Upper lobe of left lung (tissue), 6 donors: Measurements from ENCODE around the gene PLEKHG4B. TPM values are rescaled to one million over a fixed set of nuclear protein-coding genes. Genes with fewer than 3 reads are reported as not detected.
"Not testable (repeated sequence)": the region's sequence is repeated elsewhere in the genome, so short reads cannot be mapped to it uniquely, and the experiment has no call there.

ENCODE experiments used
- ATAC-seq, 2 donors: fragments of 200-7000 bp; cut with Tn5 transposase; one replicate each; pipeline ENCODE4 v1.9.1; 2022; ENCODE audit warnings: mild to moderate bottlenecking in 2 of 2, moderate library complexity in 2 of 2; ENCODE audit not compliant: low FRiP score in 2 of 2
- DNase-seq, 2 donors: peaks; one replicate each; pipeline ENCODE4 v3.0.0-alpha.2; 2019 to 2020
- H3K27ac ChIP-seq, 4 donors: fragments of 200-600 bp; sonication (generic); one replicate each; pipeline ENCODE4 v1.5.1; 2016 to 2019
- H3K27me3 ChIP-seq, 4 donors: fragments of 200-600 bp; sonication (generic); one replicate each; pipeline ENCODE4 v1.5.1; 2017 to 2019
- H3K36me3 ChIP-seq, 4 donors: fragments of 200-600 bp; sonication (generic); one replicate each; pipeline ENCODE4 v1.5.1; 2016 to 2019
- H3K4me1 ChIP-seq, 4 donors: fragments of 200-600 bp; sonication (generic); one replicate each; pipeline ENCODE4 v1.5.1; 2018 to 2019
- H3K4me3 ChIP-seq, 4 donors: fragments of 200-600 bp; sonication (generic); one replicate each; pipeline ENCODE4 v1.5.1; 2017 to 2019; ENCODE audit warnings: mild to moderate bottlenecking in 2 of 4, moderate library complexity in 1 of 4
- H3K9me3 ChIP-seq, 4 donors: fragments of 200-600 bp; sonication (generic); one replicate each; pipeline ENCODE4 v1.5.1; 2018 to 2019
- CTCF ChIP-seq, 6 experiments: fragments of 450-650 bp in 4 of 6; fragments of 200-600 bp in 2 of 6; sonication (generic) in 2 of 6; IDR thresholded peaks; one replicate each; pipeline ENCODE4 v1.5.1; 2016 to 2019; ENCODE audit warnings: antibody characterized with exemption in 6 of 6
- EP300 ChIP-seq, 4 donors: sonication (generic); formaldehyde crosslinking; IDR thresholded peaks; one replicate each; pipeline ENCODE4 v1.5.1; 2017; ENCODE audit warnings: antibody characterized with exemption in 4 of 4, control low read depth in 2 of 4
- POLR2A ChIP-seq, 4 donors: fragments of 450-650 bp; IDR thresholded peaks; one replicate each; pipeline ENCODE4 v1.5.1; 2016 to 2017; ENCODE audit warnings: antibody characterized with exemption in 4 of 4, mild to moderate bottlenecking in 2 of 4
- POLR2AphosphoS5 ChIP-seq, 2 donors: sonication (generic); formaldehyde crosslinking; IDR thresholded peaks; one replicate each; pipeline ENCODE4 v1.5.1; 2017; ENCODE audit warnings: antibody characterized with exemption in 2 of 2
- WGBS, 2 donors: methylation state at CpG; one replicate each; pipeline ENCODE4 v1.1.5; 2017 to 2018; 5-methylcytosine and 5-hydroxymethylcytosine counted together
- total RNA-seq, 6 donors: library from RNA; depleted of rRNA in 4 of 6; stranded (reverse); fragments of >200 nt in 4 of 6; gene quantifications; one replicate each; pipeline versions ENCODE4 v1.1.0 to v1.2.1, GENCODE V29; 2016 to 2021
- donor health status: DM: no; HTN: no; CAD: no; lungs with moderate emphysema.
- donor health status: DM: no; HTN: yes; CAD: no; lungs with severe emphysema.

Gene PLEKHG4B
- total RNA-seq, 6 donors from 2014 or later, result 0.40 to 5.9 (median 2.9) TPM

GRCh38 chr5:208449-209114 is 116.6 kb downstream of the PLEKHG4B start:
- no peak overlapping the region for H3K4me3 ChIP-seq
- ATAC-seq (peak in 1 of 2 donors; percentile 55), DNase-seq (no peak)
- H3K36me3 ChIP-seq, result peaks cover 5 to 37% (median 21%) of the 10 kb centered on the region in 4 donors
- no peaks in the 10 kb centered on the region for H3K4me1 ChIP-seq
- H3K27me3 ChIP-seq, result no peaks in the 10 kb centered on the region
- no peak for TF ChIP-seq CTCF (IDR thresholded peaks at IDR 0.05)
- TF ChIP-seq EP300 (IDR thresholded peaks at IDR 0.05), result no peak
- TF ChIP-seq POLR2A (IDR thresholded peaks at IDR 0.05), result no peak
- TF ChIP-seq POLR2AphosphoS5 (IDR thresholded peaks at IDR 0.05), result no peak
- WGBS, 2 donors, result 88 to 89% methylated on average over 11 to 13 of the region's 15 CpGs
- H3K9me3 ChIP-seq, result no peaks in the 10 kb centered on the region
- H3K27ac ChIP-seq, result no peak overlapping the region

GRCh38 chr5:213803-214395 is 121.9 kb downstream of the PLEKHG4B start:
- DNase-seq, result no peak
- no peak for ATAC-seq
- Histone ChIP-seq H3K27me3 (no peaks in the 10 kb centered on the region), H3K4me3 (no peak overlapping the region), H3K4me1 (peaks cover 0 to 6% (median 4%) of the 10 kb centered on the region in 4 donors), H3K27ac (no peak overlapping the region), H3K36me3 (peaks cover 0 to 8% (median 2%) of the 10 kb centered on the region in 4 donors), H3K9me3 (no peaks in the 10 kb centered on the region)
- WGBS, 2 donors, result 92 to 95% methylated on average over 12 of the region's 12 CpGs
- TF ChIP-seq EP300 (IDR thresholded peaks at IDR 0.05), result no peak
- no peak for TF ChIP-seq POLR2AphosphoS5 (IDR thresholded peaks at IDR 0.05)
- TF ChIP-seq POLR2A (IDR thresholded peaks at IDR 0.05), result no peak
- TF ChIP-seq CTCF (IDR thresholded peaks at IDR 0.05), result no peak

DNA sequence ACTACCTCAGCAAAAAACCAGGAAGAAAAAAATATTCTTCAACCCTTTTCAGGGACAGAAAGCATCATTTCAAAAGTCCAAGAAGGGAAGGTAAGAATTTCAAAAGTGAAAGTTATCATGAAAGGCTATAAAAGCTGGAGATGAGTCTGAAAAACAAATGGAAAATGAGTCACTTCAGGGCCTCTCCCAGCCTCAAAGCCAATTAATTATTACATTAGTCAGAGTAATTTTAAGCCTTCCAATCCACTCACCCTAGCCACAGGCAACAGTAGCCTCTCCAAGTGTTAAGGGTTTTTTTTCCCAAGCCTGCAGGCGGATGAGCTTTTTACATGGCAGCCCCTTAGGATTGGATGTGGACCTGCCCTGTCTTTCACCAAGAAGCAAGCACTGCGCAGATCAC is 123.3 kb downstream of the PLEKHG4B start:
- H3K4me3 ChIP-seq, DNase-seq, H3K27ac ChIP-seq, H3K36me3 ChIP-seq, H3K9me3 ChIP-seq, H3K27me3 ChIP-seq: not testable (repeated sequence)
- H3K4me1 ChIP-seq, result peaks cover 8 to 14% (median 12%) of the 10 kb centered on the region in 4 donors
- ATAC-seq, result peak in 1 of 2 donors; percentile 6
- 92 to 96% methylated on average over 2 of the region's 2 CpGs for WGBS, 2 donors

DNA sequence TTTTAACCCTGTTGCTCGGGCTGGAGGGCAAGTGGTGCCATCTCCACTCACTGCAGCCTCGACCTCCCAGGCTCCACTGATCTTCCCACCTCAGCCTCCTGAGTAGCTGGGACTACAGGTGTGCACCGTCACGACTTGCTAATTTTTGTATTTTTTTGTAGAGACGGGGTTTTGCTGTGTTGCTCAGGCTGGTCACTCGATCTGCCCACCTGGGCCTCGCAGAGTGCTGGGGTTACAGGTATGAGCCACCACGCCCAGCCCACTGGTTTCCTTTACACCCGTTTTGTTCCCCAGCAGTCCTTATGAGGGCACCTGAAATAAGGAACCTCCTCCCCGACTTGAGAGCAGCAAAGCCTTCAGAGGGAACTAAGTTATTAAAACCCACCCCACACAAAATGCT is 124.1 kb downstream of the PLEKHG4B start:
- DNase-seq, H3K4me3 ChIP-seq: not testable (repeated sequence)
- WGBS, 2 donors, result 84 to 87% methylated on average over 9 of the region's 10 CpGs

DNA sequence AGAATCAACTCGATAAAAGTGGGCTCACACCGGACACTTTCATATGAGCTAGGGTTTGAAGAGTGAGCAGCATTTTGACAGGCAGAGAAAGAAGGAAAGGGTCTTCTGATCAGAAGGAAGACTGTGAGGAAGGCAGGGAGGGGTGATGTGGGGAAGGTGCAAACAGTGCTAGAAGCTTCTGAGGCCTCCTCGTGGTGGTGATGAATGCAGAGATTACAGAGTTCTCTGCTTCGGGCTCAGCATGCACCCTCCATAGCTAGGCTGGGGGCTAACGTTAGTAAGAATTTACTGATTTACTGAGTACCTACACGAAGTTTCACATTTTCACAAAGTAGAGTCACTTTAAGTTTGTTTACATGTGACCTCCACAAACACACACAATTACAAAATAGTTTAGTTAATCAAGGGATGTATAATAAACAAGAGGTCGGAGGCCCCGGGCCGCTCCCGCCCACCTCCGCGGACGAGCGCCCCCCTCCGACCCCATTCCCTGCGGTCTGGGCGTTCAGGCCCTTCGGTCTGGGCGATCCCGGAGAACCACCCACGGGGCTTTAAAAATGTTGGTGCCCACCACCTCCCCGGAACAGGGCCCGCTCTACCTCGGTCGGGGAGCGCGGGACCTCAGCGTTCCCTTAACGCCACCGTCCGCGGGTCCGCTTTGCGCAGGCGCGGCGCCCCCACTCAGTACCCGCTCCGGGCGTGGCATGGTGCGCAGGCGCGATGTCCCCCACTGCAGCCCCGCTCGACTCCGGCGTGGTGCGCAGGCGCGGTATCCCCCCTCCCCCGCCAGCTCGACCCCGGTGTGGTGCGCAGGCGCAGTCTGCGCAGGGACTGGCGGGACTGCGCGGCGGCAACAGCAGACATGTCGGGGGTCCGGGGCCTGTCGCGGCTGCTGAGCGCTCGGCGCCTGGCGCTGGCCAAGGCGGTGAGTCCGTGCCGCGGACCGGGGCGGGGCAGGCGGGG is 125.8 kb downstream of the PLEKHG4B start, which contains the start of the genes CCDC127 and SDHA:
Gene CCDC127, minus strand, starts transcription at position 660 of the 963 bp plus-strand sequence. CDS start 1,304 bp downstream, outside the sequence.
Gene SDHA, plus strand, starts transcription at position 827 of the 963 bp plus-strand sequence. Its CDS starts 36 bp downstream, at position 863.
- ATAC-seq (peak; percentile 95 to 97), DNase-seq (peak; percentile 96 to 100)
- TF ChIP-seq CTCF (IDR thresholded peaks at IDR 0.05), result peak in 5 of 6 experiments; percentile 19 to 56 (median 34)
- peak in 3 of 4 donors; percentile 67 to 96 (median 87) for TF ChIP-seq POLR2A (IDR thresholded peaks at IDR 0.05)
- TF ChIP-seq POLR2AphosphoS5 (IDR thresholded peaks at IDR 0.05), result peak; percentile 87 to 97
- H3K27me3 ChIP-seq, H3K9me3 ChIP-seq, H3K36me3 ChIP-seq: not testable (repeated sequence)
- WGBS, 2 donors, result 1% methylated on average over 15 to 28 of the region's 75 CpGs
- Histone ChIP-seq H3K4me1 (peaks cover 12 to 37% (median 25%) of the 10 kb centered on the region in 4 donors), H3K4me3 (peak within 1 kb of the TSS; percentile 84 to 99 (median 93)), H3K27ac (peak within 1 kb of the TSS; percentile 92 to 97 (median 94))

More for the DNA sequence above, 124.1 kb downstream of the PLEKHG4B start:
- H3K27me3 ChIP-seq, H3K9me3 ChIP-seq, H3K36me3 ChIP-seq, H3K27ac ChIP-seq, ATAC-seq: not testable (repeated sequence)
- H3K4me1 ChIP-seq, result peaks cover 12 to 23% (median 17%) of the 10 kb centered on the region in 4 donors
